K562 (cell line): ENCODE data around the gene EVA1A. TPM values are rescaled to one million over a fixed set of nuclear protein-coding genes. Genes with fewer than 3 reads are reported as not detected.

Experiments
- MBD2 ChIP-seq: sonication (generic); IDR thresholded peaks from 2 replicates; pipeline ENCODE4 v1.6.1; 2016; ENCODE audit warnings: low read depth, borderline replicate concordance
- PHF8 ChIP-seq: fragments of 200-600 bp; sonication (generic); IDR thresholded peaks from 2 replicates; pipeline ENCODE4 v1.6.1; 2012; ENCODE audit warnings: mixed run types, mild to moderate bottlenecking, inconsistent platforms, low read length, moderate library complexity, borderline replicate concordance
- SAFB ChIP-seq: fragments of 200-400 bp; formaldehyde crosslinking; IDR thresholded peaks from 2 replicates; pipeline ENCODE4 v1.6.1; 2017; ENCODE audit warnings: low read depth, low read length, borderline replicate concordance
- ZNF717 ChIP-seq: fragments of 250-450 bp; sonication (Bioruptor Pico); IDR thresholded peaks from 2 replicates; pipeline ENCODE4 v1.5.0; 2021
- polyA plus RNA-seq, 8 experiments: library from polyadenylated mRNA; depleted of rRNA in 4 of 8; stranded (reverse) in 5 of 8; unstranded in 3 of 8; fragments of >200 nt; fragmentation: Nextera tagmentation in 2 of 8; fragmentation: Illumina TruSeq in 1 of 8; extraction: Ambion mirVana in 2 of 8; extraction: Trizol in 1 of 8; gene quantifications; 2 replicates each; pipeline versions ENCODE4 v1.2.1 to v1.2.3, GENCODE V29; 2011 to 2014; ENCODE audit warnings: inconsistent platforms in 1 of 8, missing spikeins in 1 of 8
- total RNA-seq, 7 experiments: library from RNA; depleted of rRNA in 6 of 7; stranded (reverse); fragments of >200 nt in 6 of 7; fragmentation: Illumina TruSeq in 2 of 7; extraction: Trizol in 2 of 7; gene quantifications; 2 replicates each; pipeline versions ENCODE4 v1.2.1 to v1.2.3, GENCODE V29; 2011 to 2021; ENCODE audit warnings: low replicate concordance in 1 of 7
- TF ChIP-seq, protein P1 (sequence below): fragments of 450-650 bp; conservative IDR thresholded peaks from 2 replicates; pipeline ENCODE4 v1.6.1; 2016; ENCODE audit warnings: missing genetic modification characterization, low read depth, mild to moderate bottlenecking, control low read depth, missing compliant biosample characterization
- TF ChIP-seq, protein P2 (sequence below), 2 experiments: fragments of 450-650 bp in 1 of 2; sonication (generic) in 1 of 2; formaldehyde crosslinking in 1 of 2; IDR thresholded peaks; 2 replicates each; pipeline versions ENCODE4 v1.7.1 to v1.9.0; 2016 to 2022; ENCODE audit warnings: inconsistent platforms in 1 of 2, mild to moderate bottlenecking in 1 of 2, missing genetic modification reagents in 1 of 2

EVA1A gene
- total and polyA plus RNA-seq, 9 of the 15 experiments (the other 6 are each of a cell fraction or from before 2014, with no cell fraction given), result not detected

DNA sequence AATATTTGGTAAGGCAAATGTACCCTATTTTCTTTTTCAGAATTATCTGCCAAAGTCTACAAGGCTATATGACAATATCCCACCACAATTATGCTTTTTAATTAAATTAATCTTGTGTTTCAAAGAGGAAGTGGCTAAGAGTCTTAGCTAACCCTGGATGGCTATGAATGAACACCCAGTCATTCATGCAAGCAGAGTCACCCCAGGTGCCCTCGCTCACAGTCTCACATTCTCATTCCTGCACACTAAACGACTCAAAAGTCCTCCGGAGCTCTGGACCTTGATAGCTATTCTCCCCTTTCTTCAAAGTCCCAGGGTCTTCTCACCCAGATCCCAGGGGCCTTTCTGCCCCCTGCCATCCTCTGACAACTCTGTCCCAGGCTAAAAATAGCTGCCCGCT is 43.7 kb upstream of the EVA1A start (continued):
- TF ChIP-seq, protein P1, sequence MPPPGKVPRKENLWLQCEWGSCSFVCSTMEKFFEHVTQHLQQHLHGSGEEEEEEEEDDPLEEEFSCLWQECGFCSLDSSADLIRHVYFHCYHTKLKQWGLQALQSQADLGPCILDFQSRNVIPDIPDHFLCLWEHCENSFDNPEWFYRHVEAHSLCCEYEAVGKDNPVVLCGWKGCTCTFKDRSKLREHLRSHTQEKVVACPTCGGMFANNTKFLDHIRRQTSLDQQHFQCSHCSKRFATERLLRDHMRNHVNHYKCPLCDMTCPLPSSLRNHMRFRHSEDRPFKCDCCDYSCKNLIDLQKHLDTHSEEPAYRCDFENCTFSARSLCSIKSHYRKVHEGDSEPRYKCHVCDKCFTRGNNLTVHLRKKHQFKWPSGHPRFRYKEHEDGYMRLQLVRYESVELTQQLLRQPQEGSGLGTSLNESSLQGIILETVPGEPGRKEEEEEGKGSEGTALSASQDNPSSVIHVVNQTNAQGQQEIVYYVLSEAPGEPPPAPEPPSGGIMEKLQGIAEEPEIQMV, result no peak
- TF ChIP-seq MBD2 (no peak), ZNF717 (CRISPR knock-in tag) (no peak), PHF8 (no peak), SAFB (no peak)
- TF ChIP-seq, protein P2, sequence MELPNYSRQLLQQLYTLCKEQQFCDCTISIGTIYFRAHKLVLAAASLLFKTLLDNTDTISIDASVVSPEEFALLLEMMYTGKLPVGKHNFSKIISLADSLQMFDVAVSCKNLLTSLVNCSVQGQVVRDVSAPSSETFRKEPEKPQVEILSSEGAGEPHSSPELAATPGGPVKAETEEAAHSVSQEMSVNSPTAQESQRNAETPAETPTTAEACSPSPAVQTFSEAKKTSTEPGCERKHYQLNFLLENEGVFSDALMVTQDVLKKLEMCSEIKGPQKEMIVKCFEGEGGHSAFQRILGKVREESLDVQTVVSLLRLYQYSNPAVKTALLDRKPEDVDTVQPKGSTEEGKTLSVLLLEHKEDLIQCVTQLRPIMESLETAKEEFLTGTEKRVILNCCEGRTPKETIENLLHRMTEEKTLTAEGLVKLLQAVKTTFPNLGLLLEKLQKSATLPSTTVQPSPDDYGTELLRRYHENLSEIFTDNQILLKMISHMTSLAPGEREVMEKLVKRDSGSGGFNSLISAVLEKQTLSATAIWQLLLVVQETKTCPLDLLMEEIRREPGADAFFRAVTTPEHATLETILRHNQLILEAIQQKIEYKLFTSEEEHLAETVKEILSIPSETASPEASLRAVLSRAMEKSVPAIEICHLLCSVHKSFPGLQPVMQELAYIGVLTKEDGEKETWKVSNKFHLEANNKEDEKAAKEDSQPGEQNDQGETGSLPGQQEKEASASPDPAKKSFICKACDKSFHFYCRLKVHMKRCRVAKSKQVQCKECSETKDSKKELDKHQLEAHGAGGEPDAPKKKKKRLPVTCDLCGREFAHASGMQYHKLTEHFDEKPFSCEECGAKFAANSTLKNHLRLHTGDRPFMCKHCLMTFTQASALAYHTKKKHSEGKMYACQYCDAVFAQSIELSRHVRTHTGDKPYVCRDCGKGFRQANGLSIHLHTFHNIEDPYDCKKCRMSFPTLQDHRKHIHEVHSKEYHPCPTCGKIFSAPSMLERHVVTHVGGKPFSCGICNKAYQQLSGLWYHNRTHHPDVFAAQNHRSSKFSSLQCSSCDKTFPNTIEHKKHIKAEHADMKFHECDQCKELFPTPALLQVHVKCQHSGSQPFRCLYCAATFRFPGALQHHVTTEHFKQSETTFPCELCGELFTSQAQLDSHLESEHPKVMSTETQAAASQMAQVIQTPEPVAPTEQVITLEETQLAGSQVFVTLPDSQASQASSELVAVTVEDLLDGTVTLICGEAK (IDR thresholded peaks at IDR 0.05), result no peak
- TF ChIP-seq, protein P2 (CRISPR knock-in tag; IDR thresholded peaks at IDR 0.05), result no peak
- TF ChIP-seq, all 486 proteins: peak for 0
